KG1 (cell line): Measurements from ENCODE around the gene EXOSC3.

Experiments used
- DNase-seq: peaks from one replicate; lab custom pipeline; 2025; lab: John Stamatoyannopoulos, UW

The EXOSC3 gene

DNA sequence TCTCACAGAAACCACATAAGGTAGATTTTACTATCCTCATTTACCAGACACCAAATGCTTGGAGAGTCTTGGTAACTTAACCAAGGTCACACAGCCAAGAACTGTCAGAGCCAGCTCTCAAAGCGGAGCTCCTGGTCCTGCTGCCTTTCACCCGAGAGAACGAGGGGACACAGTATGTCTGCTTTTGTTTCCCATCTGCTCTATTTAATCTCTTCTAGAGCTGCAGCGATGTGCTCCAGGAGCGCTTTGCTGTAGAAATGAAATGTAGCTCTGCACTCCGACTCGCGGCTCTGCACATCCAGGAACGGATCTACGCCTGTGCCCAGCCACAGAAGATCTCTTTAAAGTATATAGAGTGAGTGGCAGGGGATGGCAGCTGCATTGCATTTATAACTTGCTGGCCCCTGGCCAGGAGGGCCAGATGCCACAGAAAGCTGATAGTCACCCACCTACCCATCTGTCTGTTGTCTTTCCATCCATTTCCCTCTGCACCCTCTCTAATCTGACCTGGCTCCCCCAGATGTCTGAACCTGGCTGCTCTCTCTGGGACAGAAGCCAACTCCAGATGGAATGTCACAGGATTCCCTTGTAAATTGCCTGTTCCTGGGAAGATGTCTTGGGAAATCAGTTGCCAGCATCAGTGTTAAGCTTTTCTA lies 52.6 kb downstream of the EXOSC3 start:
- no peak for DNase-seq

DNA sequence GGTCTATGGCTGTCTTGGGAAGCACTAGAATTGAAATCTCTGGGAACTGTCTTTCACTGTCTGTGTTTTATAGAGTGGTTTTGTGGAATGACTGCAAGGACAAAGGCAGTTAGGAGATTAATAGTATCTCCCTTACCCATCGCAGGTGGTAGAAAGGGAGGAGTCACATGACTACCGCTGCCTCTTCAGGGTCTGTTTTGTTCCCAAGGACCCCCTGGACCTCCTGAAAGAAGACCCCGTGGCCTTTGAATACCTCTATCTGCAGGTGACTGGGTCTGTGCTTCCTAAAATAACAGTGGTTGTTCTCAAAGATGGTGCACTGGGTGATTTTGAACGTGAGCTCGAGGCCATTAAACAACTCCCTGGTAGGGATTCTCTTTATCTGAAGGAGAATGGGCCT lies 54.0 kb downstream of the EXOSC3 start:
- DNase-seq = no peak

DNA sequence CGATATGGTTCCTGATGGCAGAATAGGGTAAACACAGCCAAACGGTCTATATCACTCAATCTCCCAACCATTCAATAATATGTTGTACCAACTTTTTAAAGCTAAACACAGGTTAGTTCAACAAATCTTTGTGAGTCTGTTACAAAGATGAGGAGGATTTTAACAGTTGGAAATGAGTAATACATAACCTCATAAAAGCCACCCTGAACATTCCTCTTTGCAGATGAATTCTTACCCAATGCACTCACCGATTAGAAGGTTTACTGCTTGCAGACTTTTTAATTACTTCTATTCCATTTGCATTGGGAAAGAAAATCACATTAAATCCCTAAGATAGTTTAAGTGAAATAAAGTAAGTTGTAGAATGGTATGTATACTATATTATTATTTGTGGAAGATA lies 54.6 kb downstream of the EXOSC3 start:
- no peak for DNase-seq
